ENCODE results near the gene OR8D4.
"Not testable (repeated sequence)": the region's sequence is repeated elsewhere in the genome, so short reads cannot be mapped to it uniquely, and the experiment has no call there.

Gene OR8D4

DNA sequence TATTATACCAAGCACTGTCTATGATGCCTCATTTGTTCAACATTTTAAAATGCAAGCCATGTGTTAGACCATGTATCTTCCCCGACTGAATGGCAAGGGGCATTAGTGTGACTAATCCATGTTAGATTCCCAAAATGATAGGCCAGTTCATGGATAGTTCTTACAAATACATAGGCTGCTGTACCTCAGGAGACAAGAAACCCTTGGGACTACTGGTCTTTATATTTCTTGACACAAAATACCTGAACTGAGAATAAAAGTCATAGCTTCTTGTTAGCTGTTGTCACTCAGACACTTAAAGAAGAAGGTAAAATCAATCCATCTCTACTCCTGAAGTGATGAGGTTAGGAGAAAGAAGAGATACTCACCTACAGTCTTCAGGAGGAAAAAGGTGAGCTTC is at the start of gene OR8D4:
TSS of gene OR8D4 (plus strand) at position 301 of the 400 bp plus-strand sequence. CDS start 4,265 bp downstream, outside the sequence.
- DNase-seq, result no peak

DNA sequence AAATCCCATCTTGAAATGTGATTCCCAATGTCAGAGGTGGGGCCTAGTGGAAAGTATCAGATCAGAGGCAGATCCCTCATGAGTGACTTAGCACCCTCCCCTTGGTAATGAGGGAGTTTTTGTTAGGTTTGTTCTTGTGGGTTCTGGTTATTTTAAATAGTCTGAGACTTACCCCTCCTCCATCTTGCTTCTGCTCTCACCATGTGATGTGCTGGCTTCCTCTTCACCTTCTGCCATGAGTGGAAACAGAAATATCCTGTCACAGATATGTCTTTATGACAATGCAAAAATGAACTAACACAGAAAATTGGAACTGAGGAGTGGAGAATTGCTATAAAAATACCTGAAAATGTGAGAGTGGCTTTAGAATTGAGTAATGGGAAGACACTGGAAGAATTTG is 49.6 kb upstream of the OR8D4 start:
- DNase-seq, result no peak

DNA sequence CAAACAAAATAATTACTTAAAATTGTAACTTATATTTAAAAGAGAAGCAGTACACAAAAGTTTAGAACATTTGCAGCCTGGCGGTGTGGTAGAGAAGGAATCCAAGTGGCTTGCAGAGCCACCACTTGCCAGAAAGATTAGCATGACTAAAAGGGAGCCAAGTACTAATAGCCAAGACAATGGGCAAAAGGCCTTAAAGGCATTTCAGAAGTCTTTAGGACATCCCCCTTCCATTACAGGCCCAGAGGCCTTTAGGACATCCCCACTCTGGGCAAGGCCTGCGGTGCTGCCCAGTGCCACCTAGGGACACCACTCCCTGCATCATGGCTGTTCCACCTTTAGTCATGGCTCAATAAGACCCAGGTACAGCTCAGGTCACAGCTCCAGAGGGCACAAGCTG is 48.9 kb upstream of the OR8D4 start:
- no peak for DNase-seq

DNA sequence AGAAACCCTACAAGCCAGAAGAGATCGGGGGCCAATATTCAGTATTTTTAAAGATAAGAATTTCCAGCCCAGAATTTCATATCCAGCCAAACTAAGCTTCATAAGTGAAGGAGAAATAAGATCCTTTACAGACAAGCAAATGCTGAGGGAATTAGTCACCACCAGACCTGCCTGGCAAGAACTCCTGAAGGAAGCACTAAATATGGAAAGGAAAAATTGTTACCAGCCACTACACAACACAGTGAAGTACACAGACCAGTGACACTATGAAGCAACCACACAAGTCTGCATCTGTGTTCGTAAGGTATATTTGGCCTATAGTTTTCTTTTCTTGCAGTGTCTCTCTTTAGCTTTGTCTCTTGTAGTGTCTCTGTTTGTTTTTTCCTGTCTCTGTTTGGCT is 45.5 kb upstream of the OR8D4 start:
- no peak for DNase-seq

DNA sequence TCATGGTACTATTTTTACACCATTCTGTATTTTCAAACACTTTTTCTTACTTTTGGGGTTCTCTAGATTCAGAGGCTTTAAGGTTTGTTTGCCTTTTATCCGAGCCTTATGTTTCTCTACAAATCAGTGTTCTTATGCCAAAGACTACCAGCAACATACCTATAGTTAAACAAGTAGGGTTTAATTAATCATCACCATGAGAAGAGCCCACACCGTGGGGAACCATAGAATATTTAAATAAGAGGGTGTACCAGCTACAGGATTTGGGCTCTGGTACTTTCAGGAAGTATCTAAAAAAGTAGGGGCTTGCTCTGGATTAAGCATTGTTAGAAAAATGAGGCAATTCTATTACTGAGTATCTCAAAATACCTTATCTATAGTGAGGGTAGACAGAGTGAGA is 42.2 kb upstream of the OR8D4 start:
- DNase-seq, result no peak

DNA sequence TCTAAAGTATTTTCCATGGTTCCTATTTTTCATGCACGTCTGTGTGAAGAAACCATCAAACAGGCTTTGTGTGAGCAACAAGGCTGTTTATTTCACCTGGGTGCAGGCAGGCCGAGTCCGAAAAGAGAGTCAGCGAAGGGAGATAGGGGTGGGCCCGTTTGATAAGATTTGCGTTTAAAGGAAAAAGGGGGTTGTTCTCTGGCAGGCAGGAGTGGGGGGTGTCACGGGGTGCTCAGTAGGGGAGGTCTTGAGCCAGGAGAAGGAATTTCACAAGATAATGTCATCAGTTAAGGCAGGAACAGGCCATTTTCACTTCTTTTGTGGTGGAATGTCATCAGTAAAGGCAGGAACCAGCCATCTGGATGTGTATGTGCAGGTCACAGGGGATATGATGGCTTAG is 36.7 kb upstream of the OR8D4 start:
- not testable (repeated sequence) for DNase-seq

DNA sequence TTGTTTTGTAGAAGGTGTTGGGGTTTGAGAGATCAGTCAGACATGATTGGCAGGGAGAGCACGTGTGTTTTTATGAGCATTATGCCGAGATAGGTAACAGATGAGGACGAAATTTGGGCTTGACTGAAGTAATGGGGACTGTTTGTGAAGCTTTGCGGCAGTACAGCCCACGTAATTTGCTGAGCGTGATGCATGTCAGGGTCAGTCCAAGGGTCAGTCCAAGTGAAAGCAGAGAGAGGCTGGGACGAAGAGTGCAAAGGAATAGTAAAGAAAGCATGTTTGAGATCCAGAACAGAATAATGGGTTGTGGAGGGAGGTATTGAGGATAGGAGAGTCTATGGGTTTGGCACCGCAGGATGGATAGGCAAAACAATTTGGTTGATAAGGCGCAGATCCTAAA is 34.2 kb upstream of the OR8D4 start:
- not testable (repeated sequence) for DNase-seq

DNA sequence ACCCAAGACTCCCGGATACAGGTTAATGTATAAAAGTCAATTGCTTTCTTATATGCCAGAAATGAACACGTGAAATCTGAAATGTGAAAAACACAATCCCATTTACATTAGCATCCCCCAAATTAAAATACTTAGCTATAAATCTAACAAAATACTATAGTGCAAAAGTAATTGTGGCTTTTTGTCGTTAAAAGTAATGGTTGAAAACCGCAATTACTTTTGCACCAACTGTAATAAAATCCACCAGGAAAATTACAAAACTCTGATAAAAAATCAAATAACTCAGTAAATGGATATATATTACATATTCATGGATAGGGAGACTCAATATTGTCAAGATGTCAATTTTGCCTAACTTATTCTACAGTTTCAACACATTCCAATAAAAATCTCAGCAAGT is 21.1 kb upstream of the OR8D4 start:
- no peak for DNase-seq

DNA sequence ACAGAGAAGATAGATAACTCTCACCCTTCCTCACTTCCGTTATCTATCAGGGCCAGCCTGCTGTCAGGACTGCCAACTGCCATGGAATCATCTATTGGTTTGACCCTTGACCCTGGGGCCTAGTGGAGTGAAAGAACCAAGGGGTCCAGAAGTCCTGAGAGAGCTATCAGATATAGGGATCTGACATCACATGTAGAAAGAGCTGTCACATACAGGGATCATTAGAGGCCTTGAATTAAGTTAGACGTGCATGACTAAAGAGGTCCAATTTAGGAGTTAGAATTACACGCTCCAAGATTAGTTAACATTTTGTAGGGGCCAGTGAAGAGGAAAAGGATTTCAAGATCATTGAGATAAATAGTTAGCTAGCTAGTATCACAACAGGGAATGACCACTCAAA is 16.4 kb upstream of the OR8D4 start, which contains the start of gene TMEM225:
TSS of gene TMEM225 (minus strand) at position 101 of the 400 bp plus-strand sequence. CDS start 245 bp downstream, outside the sequence.
- DNase-seq, result no peak

DNA sequence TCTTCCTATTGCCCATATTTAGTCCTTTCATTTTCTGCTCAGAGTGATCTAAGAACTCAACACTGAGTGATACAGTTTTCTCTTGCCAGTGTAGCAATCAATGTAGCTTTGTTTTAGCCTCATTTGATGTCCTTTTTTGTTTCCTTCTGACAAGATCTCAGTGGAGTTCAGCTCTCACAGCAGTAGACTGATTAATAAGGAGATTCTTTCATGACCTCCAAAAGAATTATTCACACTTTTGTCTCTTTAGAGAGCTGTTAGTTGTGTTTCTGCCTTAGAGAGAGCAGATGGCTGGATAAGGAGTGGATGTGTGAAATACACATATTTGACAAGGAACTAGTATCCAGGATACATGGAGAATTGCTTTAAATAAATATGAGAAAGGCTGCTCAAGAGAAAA is 9.9 kb upstream of the OR8D4 start:
- DNase-seq, result no peak

DNA sequence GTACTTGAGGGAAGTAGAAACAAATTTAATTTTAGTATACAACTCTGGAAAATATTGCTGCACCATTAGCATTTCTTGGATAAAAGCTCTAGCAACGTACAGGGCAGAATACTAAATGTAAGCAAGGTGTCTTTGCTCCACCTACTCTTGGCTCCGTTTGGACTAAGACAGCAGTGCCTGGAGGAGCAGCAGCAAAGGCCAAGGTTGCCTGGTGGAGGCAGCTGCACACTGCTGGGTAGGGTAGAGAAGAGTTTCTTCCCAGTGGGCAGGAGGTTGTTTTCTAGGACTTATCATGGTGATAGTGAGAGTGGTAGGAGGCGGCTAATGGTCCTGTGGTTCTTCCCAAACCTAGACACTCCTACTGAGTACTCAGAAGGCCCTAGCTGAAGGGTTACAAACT is 2.2 kb upstream of the OR8D4 start:
- no peak for DNase-seq

DNA sequence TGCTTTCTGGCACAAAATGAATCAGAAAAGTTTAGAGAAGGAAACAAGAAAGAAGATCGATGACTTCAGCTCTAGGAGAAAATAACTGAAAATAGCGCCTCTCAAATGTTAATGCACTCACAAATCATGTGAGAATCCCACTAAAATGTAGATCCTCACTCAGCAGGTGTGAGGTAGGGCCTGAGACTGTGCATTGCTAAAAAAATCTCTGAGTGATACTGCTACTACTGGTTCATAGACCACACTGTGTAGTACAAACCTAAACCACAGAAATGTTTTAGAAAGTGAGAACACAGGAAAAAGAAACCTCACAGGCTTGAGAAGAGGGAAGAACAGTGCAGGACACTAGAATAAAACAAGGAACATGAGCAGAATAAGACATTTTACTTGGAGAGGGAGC is 2.0 kb downstream of the OR8D4 start:
- DNase-seq, result no peak

DNA sequence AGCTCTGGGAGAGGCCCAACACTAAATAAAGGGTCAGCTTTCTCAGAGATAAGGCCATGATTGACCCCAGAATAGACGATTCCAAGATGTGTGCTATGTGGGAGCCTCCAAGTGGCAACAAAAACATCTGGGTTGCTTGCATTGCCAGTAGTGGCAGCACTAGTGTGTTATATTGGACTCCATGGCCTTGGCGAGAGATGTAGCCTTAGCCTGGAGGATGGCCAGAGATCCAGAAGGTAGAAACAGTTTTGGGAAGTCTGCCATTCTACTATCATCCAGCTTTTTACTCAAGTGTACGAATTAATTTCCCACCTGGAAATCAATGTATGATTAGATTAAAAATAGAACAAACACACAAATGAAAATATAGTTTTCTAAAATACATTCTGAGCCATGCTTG is 3.0 kb downstream of the OR8D4 start:
- no peak for DNase-seq

DNA sequence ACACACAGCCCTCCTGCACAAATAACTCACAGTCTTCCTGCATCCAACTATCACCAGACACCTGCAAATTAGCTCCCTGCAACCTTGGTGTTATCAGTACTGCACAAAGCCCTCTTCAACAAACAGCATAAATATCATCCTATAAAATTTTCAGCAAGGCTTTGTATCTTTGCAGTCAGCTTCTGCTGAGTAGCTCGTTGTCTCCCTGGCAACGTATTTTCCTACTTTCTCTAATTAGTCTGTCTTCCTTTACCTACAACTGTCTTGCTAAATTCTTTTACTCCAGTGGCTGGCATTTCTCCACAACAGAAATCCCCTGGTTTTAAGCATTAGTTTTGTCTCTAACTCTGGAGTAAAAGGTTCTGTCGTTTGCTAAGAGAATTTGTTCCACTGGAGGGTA is 3.9 kb downstream of the OR8D4 start:
- no peak for DNase-seq

DNA sequence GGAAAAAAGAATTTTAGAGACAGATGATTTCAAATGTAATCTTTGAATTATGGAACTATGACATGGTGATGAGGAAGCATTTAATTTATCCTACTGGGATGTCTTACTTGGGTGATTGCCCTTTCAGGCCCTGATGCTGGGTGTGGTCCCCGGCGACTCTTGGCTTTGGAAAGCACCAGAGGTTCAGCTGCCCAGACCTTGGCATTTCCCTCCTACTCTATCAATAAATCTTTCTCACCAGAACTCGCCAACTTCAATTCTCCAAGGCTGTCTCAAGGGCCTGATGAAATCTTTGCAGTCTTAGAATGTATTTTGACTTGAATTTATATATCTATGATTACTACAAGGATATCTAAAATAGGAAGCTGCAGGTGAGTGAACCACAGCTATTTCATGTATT is 19.0 kb downstream of the OR8D4 start:
- DNase-seq, result no peak

DNA sequence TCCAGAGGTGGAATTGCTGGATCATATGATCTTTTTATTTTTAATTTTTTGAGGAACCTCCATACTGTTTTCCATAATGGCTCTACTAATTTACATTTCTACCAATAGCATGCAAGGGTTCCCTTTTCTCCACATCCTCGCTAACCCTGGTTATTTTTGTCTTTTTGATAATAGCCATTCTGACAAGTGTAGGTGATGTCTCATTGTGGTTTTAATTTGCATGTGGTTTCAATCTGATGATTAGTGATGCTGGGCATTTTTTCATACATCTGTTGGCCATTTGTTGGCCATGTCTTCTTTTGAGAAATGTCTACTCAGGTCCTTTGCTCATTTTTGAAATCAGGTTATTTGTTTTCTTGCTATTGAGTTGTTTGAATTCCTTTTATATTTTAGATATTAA is 22.1 kb downstream of the OR8D4 start:
- DNase-seq, result no peak

DNA sequence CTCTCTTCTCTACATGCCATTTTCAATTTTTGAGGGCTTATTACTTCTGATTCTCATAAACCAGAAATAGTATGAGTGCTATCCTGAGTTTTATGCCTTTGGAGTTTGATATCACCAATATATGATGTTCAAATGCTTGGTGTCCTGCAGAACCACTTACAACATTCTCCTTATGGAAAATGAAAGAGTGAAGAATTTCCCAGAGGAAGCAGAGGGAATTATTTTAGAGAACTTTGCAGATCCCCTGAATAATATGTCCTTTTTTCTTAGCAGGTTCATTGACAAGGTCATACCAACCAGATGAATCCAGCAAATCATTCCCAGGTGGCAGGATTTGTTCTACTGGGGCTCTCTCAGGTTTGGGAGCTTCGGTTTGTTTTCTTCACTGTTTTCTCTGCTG is 37.4 kb downstream of the OR8D4 start, which contains the start of gene OR4D5:
TSS of gene OR4D5 (plus strand) at position 301 of the 400 bp plus-strand sequence. CDS start at position 301, 0 bp downstream.
- DNase-seq, result no peak

DNA sequence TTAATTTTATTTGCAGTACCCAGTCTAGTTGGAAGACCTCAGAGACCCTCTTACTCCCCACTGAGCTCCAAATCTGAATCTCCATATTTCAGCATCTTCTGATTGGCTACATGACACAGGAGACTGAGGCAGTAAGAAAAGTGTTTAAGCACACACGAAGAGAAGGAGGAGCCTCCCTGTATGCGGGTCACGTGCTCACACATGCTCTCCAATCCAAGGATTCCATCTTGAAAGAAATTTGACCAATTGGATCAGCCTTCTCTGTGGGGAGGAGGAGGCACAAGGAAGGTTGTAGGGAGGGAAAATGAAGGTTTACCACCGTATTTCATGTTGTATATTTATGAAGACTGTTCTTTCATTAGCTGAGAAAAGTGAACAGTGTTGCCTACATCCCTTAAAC is 40.4 kb downstream of the OR8D4 start:
- DNase-seq, result no peak

DNA sequence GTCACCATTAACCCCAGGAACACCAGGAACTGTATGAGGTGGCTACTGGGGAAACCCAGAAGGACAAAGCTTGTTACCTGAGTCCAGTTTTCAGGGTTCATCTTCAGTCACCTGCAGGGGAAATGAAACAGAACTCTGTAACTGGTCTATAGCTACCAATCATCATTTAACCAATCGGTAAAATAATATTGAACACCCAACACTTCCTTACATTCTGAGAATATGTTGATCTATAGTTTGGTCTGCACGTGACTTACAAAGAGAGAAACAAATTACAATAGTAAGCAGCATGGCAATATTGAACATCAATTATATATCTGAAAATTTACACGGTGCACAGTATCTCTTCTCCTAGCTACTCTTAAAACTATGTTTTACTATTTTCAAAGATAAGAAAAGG is 41.8 kb downstream of the OR8D4 start, which contains the start of gene OR6T1:
TSS of gene OR6T1 (minus strand) at position 101 of the 400 bp plus-strand sequence. CDS start at position 101, 0 bp downstream.
- DNase-seq, result no peak

DNA sequence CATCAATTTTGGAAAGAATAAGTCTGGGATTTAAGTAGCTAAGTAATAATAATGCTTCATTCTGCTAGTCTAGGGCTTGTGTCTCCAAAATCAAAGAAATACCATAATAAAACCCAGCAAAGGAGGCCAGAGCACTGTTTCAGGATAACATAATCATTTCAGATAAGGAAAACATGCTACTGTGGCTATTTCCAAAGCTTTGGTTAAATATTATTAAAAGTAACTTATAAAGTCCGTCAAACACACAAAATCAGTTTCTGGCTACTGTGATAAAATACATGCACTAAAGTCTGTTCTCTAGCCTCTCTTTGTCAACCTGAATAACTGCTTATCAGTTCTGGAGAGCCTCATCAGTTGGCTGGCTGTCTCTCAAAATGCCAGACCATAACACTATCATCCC is 43.2 kb downstream of the OR8D4 start:
- DNase-seq, result no peak

DNA sequence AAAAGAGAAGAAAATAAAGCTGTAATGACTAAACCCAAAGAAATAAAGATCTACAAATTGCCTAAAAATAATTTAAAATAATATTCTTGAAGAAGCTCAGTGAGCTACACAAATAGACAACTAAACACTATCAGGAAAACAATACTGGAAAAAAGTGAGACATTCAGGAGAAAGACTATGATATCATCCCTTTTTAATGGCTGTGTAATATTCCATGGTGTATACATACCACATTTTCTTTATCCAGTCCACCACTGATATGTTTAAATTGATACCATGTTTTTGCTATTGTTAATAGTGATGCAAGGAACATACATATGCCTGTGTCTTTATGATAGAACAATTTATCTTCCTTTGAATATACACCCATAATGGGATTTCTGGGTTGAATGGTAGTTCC is 54.8 kb downstream of the OR8D4 start:
- DNase-seq, result no peak

Data from activated effector memory CD4-positive, alpha-beta T cell treated with anti-CD3 and anti-CD28 coated beads, Interleukin-2, amount 50 U/mL, for 16 hours (primary cell).